Measurements from ENCODE around the gene HCN3.

HCN3 gene

DNA sequence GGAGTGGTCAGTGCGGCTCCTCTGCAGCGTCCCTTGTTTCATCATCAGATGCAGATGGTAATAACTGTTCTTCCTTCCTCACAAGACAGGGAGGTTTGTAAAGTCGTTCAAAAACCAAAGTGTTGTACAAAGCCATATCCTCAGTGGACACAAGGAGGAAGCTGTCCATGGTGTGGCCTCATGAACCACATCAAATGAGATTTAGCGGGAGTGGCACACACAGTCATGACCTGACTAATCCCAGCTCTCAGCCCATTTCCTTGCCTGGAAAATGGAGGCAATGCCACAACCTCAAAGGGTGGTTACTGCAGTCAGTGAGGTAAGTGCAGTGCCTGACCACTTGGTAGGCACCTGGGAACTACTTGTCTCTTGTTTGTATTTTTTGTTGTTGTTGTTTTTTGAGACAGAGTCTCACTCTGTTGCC lies 35.4 kb upstream of the HCN3 start:
- TF ChIP-seq ZBTB7A (IDR thresholded peaks at IDR 0.05; ENCODE audit: low read depth) (no peak), RAD21 (IDR thresholded peaks at IDR 0.05; ENCODE audit: low read depth) (no peak)

DNA sequence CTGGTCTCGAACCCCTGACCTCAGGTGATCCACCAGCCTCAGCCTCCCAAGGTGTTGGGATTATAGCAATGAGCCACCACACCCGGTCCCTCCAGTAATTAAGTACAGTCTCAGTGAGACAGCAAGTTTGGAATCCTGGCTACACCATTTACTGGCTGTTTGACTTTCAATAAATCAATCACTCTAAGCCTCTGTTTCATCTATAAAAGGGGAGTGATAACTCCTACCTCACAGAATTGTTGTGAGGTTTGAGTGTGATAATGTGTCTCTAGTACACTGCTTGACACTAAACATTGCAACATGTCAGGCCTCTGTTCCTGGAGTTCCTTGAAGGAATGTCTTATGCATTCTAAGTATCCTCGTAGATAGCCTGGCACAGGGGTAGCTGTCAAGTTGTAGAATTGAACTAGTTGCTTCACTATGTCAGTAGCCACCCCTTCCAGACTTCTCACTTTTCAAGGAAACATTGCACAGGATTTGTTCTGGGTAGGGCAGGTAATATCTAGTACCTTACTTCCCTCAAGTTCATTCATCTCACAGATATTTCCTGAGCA lies 34.4 kb upstream of the HCN3 start:
- TF ChIP-seq TCF12 (IDR thresholded peaks at IDR 0.05; ENCODE audit: low read depth) (no peak), FOXM1 (IDR thresholded peaks at IDR 0.05; ENCODE audit: borderline replicate concordance, low read depth) (no peak), NFIC (IDR thresholded peaks at IDR 0.05) (no peak), CREB1 (IDR thresholded peaks at IDR 0.05; ENCODE audit: low read depth) (no peak), YY1 (IDR thresholded peaks at IDR 0.05; ENCODE audit: low read depth) (no peak), ZBTB7A (IDR thresholded peaks at IDR 0.05; ENCODE audit: low read depth) (no peak), RAD21 (IDR thresholded peaks at IDR 0.05; ENCODE audit: low read depth) (no peak), CEBPB (IDR thresholded peaks at IDR 0.05) (no peak)
- TF ChIP-seq, protein P1, sequence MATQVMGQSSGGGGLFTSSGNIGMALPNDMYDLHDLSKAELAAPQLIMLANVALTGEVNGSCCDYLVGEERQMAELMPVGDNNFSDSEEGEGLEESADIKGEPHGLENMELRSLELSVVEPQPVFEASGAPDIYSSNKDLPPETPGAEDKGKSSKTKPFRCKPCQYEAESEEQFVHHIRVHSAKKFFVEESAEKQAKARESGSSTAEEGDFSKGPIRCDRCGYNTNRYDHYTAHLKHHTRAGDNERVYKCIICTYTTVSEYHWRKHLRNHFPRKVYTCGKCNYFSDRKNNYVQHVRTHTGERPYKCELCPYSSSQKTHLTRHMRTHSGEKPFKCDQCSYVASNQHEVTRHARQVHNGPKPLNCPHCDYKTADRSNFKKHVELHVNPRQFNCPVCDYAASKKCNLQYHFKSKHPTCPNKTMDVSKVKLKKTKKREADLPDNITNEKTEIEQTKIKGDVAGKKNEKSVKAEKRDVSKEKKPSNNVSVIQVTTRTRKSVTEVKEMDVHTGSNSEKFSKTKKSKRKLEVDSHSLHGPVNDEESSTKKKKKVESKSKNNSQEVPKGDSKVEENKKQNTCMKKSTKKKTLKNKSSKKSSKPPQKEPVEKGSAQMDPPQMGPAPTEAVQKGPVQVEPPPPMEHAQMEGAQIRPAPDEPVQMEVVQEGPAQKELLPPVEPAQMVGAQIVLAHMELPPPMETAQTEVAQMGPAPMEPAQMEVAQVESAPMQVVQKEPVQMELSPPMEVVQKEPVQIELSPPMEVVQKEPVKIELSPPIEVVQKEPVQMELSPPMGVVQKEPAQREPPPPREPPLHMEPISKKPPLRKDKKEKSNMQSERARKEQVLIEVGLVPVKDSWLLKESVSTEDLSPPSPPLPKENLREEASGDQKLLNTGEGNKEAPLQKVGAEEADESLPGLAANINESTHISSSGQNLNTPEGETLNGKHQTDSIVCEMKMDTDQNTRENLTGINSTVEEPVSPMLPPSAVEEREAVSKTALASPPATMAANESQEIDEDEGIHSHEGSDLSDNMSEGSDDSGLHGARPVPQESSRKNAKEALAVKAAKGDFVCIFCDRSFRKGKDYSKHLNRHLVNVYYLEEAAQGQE (IDR thresholded peaks at IDR 0.05; ENCODE audit: low read depth), result no peak
- TF ChIP-seq, protein P2, sequence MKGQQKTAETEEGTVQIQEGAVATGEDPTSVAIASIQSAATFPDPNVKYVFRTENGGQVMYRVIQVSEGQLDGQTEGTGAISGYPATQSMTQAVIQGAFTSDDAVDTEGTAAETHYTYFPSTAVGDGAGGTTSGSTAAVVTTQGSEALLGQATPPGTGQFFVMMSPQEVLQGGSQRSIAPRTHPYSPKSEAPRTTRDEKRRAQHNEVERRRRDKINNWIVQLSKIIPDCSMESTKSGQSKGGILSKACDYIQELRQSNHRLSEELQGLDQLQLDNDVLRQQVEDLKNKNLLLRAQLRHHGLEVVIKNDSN (IDR thresholded peaks at IDR 0.05), result no peak

DNA sequence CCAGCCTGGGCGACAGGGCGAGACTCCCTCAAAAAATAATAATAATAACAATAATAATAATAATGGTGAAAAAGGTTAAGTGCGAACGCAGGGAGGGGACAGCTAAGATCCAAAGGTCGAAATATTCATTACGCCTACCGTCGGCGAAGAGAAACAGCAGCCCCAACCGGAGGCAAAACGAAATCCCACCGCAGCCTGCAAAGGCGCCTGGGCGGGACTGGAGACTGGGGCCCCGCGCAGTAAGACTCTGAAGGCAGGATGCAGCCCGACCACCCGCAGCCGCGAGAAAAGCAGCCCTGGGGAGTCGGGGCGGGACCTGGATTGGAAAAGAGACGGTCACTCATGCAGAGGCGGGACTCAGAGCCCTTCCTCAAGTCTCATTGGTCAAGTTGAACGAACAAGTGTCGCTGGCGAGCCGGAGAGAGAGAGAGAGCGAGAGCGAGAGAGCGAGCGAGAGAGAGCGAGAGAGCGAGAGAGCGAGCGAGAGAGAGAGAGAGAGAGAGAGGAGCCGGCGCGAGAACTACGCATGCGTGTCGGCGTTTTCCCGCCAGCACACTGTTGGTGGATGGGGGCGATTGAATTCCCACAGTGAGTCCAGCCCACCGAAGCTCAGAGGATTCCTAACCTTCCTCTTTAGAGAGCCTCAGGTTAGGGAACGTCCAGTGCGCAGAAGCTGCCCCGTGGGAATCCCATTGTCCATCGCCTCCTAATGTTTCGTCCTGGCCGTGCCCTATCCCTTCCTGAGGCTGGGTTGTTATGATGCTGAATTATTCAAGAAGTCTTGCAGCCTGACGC lies 32.7 kb upstream of the HCN3 start:
- TF ChIP-seq, protein P3, sequence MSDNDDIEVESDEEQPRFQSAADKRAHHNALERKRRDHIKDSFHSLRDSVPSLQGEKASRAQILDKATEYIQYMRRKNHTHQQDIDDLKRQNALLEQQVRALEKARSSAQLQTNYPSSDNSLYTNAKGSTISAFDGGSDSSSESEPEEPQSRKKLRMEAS (IDR thresholded peaks at IDR 0.05), result peak; percentile 98
- TF ChIP-seq CEBPB (IDR thresholded peaks at IDR 0.05) (peak; percentile 36; the same call in 1 of the 2 replicates), EP300 (IDR thresholded peaks at IDR 0.05; ENCODE audit: borderline replicate concordance) (peak; percentile 74), CREB1 (IDR thresholded peaks at IDR 0.05; ENCODE audit: low read depth) (peak; percentile 30; the same call in 1 of the 2 replicates), EGR1 (IDR thresholded peaks at IDR 0.05) (no peak; the same call in 1 of the 2 replicates), ZBTB7A (IDR thresholded peaks at IDR 0.05; ENCODE audit: low read depth) (peak; percentile 84; the same call in 1 of the 2 replicates), FOXM1 (IDR thresholded peaks at IDR 0.05; ENCODE audit: borderline replicate concordance, low read depth) (peak; percentile 94), TEAD4 (IDR thresholded peaks at IDR 0.05) (peak; percentile 80), YY1 (IDR thresholded peaks at IDR 0.05; ENCODE audit: low read depth) (peak; percentile 75; the same call in 1 of the 2 replicates), NFIC (IDR thresholded peaks at IDR 0.05) (peak; percentile 77), TAF1 (IDR thresholded peaks at IDR 0.05; ENCODE audit: low read depth) (peak; percentile 81), TCF12 (IDR thresholded peaks at IDR 0.05; ENCODE audit: low read depth) (peak; percentile 90), RAD21 (IDR thresholded peaks at IDR 0.05; ENCODE audit: low read depth) (no peak)
- TF ChIP-seq, protein P2 (IDR thresholded peaks at IDR 0.05), result peak; percentile 74
- TF ChIP-seq, protein P1 (IDR thresholded peaks at IDR 0.05; ENCODE audit: low read depth), result no peak

DNA sequence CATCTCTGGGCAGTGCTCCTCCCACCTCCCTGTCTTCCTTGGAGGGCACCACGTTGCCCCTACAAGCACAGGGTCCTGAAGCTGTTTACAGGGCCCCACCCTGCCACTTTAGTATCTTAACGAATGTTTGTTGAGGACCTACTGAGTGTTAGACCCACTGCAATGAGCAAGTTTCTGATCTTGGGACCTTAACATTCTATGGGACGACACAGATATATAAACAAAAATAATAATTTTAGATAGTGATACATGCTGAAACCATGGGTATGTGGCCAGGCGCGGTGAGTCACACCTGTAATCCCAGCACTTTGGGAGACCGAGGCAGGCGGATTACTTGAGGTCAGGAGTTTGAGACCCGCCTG lies 32.1 kb upstream of the HCN3 start:
- no peak for TF ChIP-seq CEBPB (IDR thresholded peaks at IDR 0.05)

DNA sequence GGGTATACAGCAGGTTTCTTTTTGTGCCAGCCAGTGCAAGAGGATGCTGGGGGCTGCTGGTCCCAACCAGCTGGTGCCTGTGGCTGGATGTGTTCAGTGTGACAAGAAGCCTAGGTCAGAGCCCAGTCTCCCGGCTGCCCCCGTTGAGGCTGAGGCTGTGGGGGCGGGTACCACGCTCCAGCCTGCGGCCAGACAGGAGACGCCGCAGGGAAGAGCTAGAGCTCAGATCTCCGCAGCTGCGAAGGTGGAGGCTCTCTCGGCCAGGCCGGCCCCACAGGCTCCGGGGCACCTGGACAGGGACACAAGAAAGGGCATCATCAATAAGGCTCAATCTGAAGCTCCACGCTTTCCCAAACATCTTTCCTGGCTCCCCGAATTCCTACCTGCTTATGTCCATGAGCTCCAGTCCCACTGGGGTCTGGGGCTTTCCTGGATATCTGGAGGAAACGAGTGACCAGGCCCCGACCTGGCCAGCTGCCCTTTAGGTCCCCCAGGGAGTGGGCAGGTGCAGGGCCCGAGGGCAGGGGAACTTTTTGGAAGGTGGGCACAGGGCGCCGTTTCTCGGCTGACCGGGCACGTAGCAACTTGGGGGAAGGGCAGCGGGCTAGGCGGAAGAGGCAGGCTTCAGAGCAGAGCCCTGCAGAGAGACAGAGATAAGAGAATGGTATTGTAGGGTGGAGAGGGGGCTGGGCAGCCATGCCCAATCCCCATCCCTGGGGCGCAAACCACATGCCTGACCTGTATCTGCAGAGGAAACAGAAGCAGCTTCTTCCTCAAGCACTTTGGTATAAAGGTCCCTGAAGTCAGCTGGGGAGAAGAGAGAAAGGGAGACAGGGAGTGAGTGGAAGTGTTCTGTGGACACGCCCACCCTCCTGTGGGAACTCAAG lies 29.4 kb upstream of the HCN3 start:
- TF ChIP-seq CEBPB (IDR thresholded peaks at IDR 0.05) (no peak), ZBTB7A (IDR thresholded peaks at IDR 0.05; ENCODE audit: low read depth) (no peak), TAF1 (IDR thresholded peaks at IDR 0.05; ENCODE audit: low read depth) (no peak), TEAD4 (IDR thresholded peaks at IDR 0.05) (no peak), YY1 (IDR thresholded peaks at IDR 0.05; ENCODE audit: low read depth) (no peak), NFIC (IDR thresholded peaks at IDR 0.05) (no peak), RAD21 (IDR thresholded peaks at IDR 0.05; ENCODE audit: low read depth) (no peak), EP300 (IDR thresholded peaks at IDR 0.05; ENCODE audit: borderline replicate concordance) (no peak), FOXM1 (IDR thresholded peaks at IDR 0.05; ENCODE audit: borderline replicate concordance, low read depth) (no peak)
- TF ChIP-seq, protein P1 (IDR thresholded peaks at IDR 0.05; ENCODE audit: low read depth), result no peak
- TF ChIP-seq, protein P2 (IDR thresholded peaks at IDR 0.05), result no peak

Data from Ishikawa (cell line).